Ovary (tissue), 9 donors: ENCODE results near the gene ELOB. TPM values are rescaled to one million over a fixed set of nuclear protein-coding genes. Genes with fewer than 3 reads are reported as not detected.
A peak's percentile ranks its signal among the peaks of the same experiment; 100 is the strongest.

Experiments used
- DNase-seq, 5 donors: peaks; one replicate each; pipeline ENCODE4 v3.0.0-alpha.2; 2019 to 2020
- H3K27ac ChIP-seq, 2 donors: fragments of 200-600 bp; one replicate each; pipeline versions ENCODE4 v1.5.1 to v1.8.0; 2019 to 2022
- H3K27me3 ChIP-seq: fragments of 200-600 bp; one replicate; pipeline ENCODE4 v1.8.0; 2022
- H3K36me3 ChIP-seq: fragments of 200-600 bp; sonication (generic); one replicate; pipeline ENCODE4 v1.5.1; 2019
- H3K4me1 ChIP-seq: one replicate; pipeline ENCODE4 v1.8.1; 2013; ENCODE audit warnings: mild to moderate bottlenecking, moderate library complexity; ENCODE audit not compliant: insufficient read depth
- H3K4me3 ChIP-seq: fragments of 200-600 bp; sonication (generic); one replicate; pipeline ENCODE4 v1.5.1; 2017
- H3K9me3 ChIP-seq, 2 donors: fragments of 200-600 bp in 1 of 2; sonication (generic) in 1 of 2; one replicate each; pipeline versions ENCODE4 v1.5.1 to v1.8.1; 2013 to 2019; ENCODE audit warnings: mild to moderate bottlenecking in 1 of 2, moderate library complexity in 1 of 2
- CTCF ChIP-seq, 3 donors: fragments of 450-650 bp in 2 of 3; fragments of 200-600 bp in 1 of 3; IDR thresholded peaks; one replicate each; pipeline versions ENCODE4 v1.5.1 to v1.8.0; 2016 to 2022; ENCODE audit warnings: antibody characterized with exemption in 3 of 3, mild to moderate bottlenecking in 1 of 3
- EP300 ChIP-seq: sonication (generic); formaldehyde crosslinking; IDR thresholded peaks from one replicate; pipeline ENCODE4 v1.6.1; 2017; ENCODE audit warnings: antibody characterized with exemption
- POLR2A ChIP-seq: fragments of 450-650 bp; IDR thresholded peaks from one replicate; pipeline ENCODE4 v1.6.1; 2017; ENCODE audit warnings: antibody characterized with exemption, mild to moderate bottlenecking, moderate library complexity
- WGBS, 3 donors: extraction: QIAGEN DNeasy Blood & Tissue Kit in 1 of 3; methylation state at CpG; one replicate each; pipeline versions ENCODE4 v1.1.5 to v1.1.7; 2013 to 2017; 5-methylcytosine and 5-hydroxymethylcytosine counted together
- intact Hi-C, 4 donors: fragments of 100-400 bp; cut with DNase I; formaldehyde crosslinking; loops; one replicate each; pipeline versions ENCODE4 v1.11.0 to v1.15.1; 2022 to 2023
- polyA plus RNA-seq, 2 donors: library from polyadenylated mRNA; stranded (reverse); fragments of 200-250 nt in 1 of 2; fragments of 350-450 nt in 1 of 2; fragmentation: Illumina TruSeq in 1 of 2; extraction: RNeasy Lipid Tissue Mini Kit (QIAGEN cat#74804) in 1 of 2; gene quantifications; one replicate each; pipeline ENCODE4 v1.2.3, GENCODE V29; 2013 to 2014
- total RNA-seq, 7 donors: library from RNA; depleted of rRNA in 2 of 7; stranded (reverse); fragments of >200 nt in 2 of 7; fragmentation: NEBNext Ultra II Directional in 3 of 7; extraction: Animal tissue kit (Norgen Biotek cat#: 25700) in 3 of 7; gene quantifications; one replicate each; pipeline versions ENCODE4 v1.1.0 to v1.2.4, GENCODE V29; 2016 to 2023
- donor health status: DM: no; HTN: no; CAD: no; lungs with moderate emphysema.
- donor health status: DM: no; HTN: no; CAD: no.
- donor health status: Bipolar disorder and iron deficiency.
- donor health status: DM: yes; HTN: yes; CAD: no.
- donor health status: DM: no; HTN: no; CAD: no.
- donor health status: DM: yes; HTN: yes; CAD: no.

The ELOB gene
- total and polyA plus RNA-seq, 9 donors = 8.9 to 498 (median 172) TPM

GRCh38 chr16:2755158-2755557 is 21.9 kb downstream of the ELOB start:
- Histone ChIP-seq H3K27ac (no peak overlapping the region), H3K4me3 (no peak overlapping the region), H3K9me3 (no peaks in the 10 kb centered on the region), H3K4me1 (peaks cover 26% of the 10 kb centered on the region), H3K36me3 (no peaks in the 10 kb centered on the region), H3K27me3 (no peaks in the 10 kb centered on the region)
- DNase-seq = no peak
- intact Hi-C loops = no loop called here
- WGBS, 3 donors = 16 to 21% (median 16%) methylated on average over 3 of the region's 3 CpGs
- TF ChIP-seq POLR2A (no peak), CTCF (IDR thresholded peaks at IDR 0.05) (no peak), EP300 (no peak)

GRCh38 chr16:2753733-2754020 is 23.4 kb downstream of the ELOB start:
- TF ChIP-seq CTCF (IDR thresholded peaks at IDR 0.05) = no peak
- TF ChIP-seq POLR2A = no peak
- no peak for TF ChIP-seq EP300
- Histone ChIP-seq H3K4me3 (peak overlapping the region; percentile 66), H3K9me3 (no peaks in the 10 kb centered on the region), H3K36me3 (no peaks in the 10 kb centered on the region), H3K27me3 (no peaks in the 10 kb centered on the region), H3K4me1 (peaks cover 26% of the 10 kb centered on the region), H3K27ac (peak overlapping the region; percentile 97 to 98)
- intact Hi-C loops = no loop called here
- 0 to 1% (median 1%) methylated on average over 7 of the region's 7 CpGs for WGBS, 3 donors
- no peak for DNase-seq

GRCh38 chr16:2752850-2753732 is 24.0 kb downstream of the ELOB start:
- peak overlapping the region; percentile 66 for H3K4me3 ChIP-seq
- H3K9me3 ChIP-seq = no peaks in the 10 kb centered on the region
- WGBS, 3 donors = 0 to 1% (median 0%) methylated on average over 46 to 81 of the region's 82 CpGs
- intact Hi-C loops = no loop called here
- H3K36me3 ChIP-seq = no peaks in the 10 kb centered on the region
- DNase-seq = peak in 4 of 5 donors; percentile 86 to 95 (median 90)
- no peak for TF ChIP-seq EP300
- TF ChIP-seq POLR2A = no peak
- no peak for TF ChIP-seq CTCF (IDR thresholded peaks at IDR 0.05)
- H3K27me3 ChIP-seq = no peaks in the 10 kb centered on the region
- H3K27ac ChIP-seq = peak overlapping the region; percentile 97 to 98
- H3K4me1 ChIP-seq = peaks cover 26% of the 10 kb centered on the region

- intact Hi-C loops = no loop called here
- Histone ChIP-seq H3K36me3 (no peaks in the 10 kb centered on the region), H3K9me3 (no peaks in the 10 kb centered on the region), H3K4me3 (peak within 1 kb of the TSS; percentile 66), H3K4me1 (peaks cover 26% of the 10 kb centered on the region), H3K27me3 (no peaks in the 10 kb centered on the region), H3K27ac (peak within 1 kb of the TSS; percentile 97 to 98)
- 0 to 1% (median 1%) methylated on average over 66 to 99 of the region's 99 CpGs for WGBS, 3 donors
- TF ChIP-seq EP300 (peak; percentile 88), POLR2A (peak; percentile 100), CTCF (IDR thresholded peaks at IDR 0.05) (peak in 2 of 3 donors; percentile 31 to 46)
- DNase-seq = peak; percentile 94 to 97 (median 96)
Observed at GRCh38 chr16:2752035-2752849, 24.8 kb downstream of the ELOB start, which contains the start of gene SRRM2. TSS of gene SRRM2 (plus strand) at chr16:2752638. CDS start at chr16:2756365, 3,727 bp downstream.
